Cardiac fibroblast (primary cell): ENCODE results near the gene SOCS3.

ENCODE experiments used
- DNase-seq, 2 donors: peaks; one replicate each; pipeline versions ENCODE4 v3.0.0 to v3.0.0-alpha.2; 2010; ENCODE audit warnings: low read depth in 2 of 2
- H3K4me3 ChIP-seq, 2 donors: replicated peaks in 1 of 2; 1 replicate in 1 of 2; 2 replicates in 1 of 2; pipeline ENCODE4 v1.5.1; 2011; ENCODE audit warnings: low read depth in 2 of 2, low read length in 2 of 2, mild to moderate bottlenecking in 2 of 2, moderate library complexity in 1 of 2
- CTCF ChIP-seq: IDR thresholded peaks from one replicate; pipeline ENCODE4 v1.5.1; 2011; ENCODE audit warnings: low read depth, mild to moderate bottlenecking, low read length, inconsistent platforms

SOCS3 gene

GRCh38 chr17:78307887-78308638 is 51.8 kb downstream of the SOCS3 start:
- no peak for TF ChIP-seq CTCF
- no peak overlapping the region for H3K4me3 ChIP-seq
- no peak for DNase-seq

DNA sequence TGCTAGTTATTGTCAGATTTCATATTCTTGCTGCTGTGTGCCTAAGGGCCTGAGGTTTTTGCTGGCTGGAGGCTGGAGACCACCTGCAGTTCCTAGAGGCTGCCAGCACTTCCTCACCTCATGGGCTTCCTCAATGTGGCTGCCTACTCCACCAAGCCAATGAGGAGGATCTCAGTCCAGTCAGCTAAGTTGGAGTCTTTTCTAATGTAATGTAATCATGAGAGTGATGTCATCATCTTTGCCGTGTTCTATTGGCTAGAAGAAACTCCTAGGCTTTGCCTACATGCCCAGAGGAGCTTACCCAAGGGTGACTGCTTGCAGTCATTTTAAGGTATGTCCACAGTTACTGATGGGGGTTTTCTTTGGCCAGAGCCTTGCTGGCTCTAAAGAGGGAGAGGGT is 53.0 kb downstream of the SOCS3 start:
- DNase-seq: no peak
- no peak for TF ChIP-seq CTCF
- no peak overlapping the region for H3K4me3 ChIP-seq
